Mammary epithelial cell (primary cell): Measurements from ENCODE around the gene CPHXL2.

Experiments used
- EZH2 ChIP-seq: IDR thresholded peaks from 2 replicates; pipeline ENCODE4 v1.6.1; 2012; ENCODE audit warnings: low read length, inconsistent platforms, borderline replicate concordance
- TF ChIP-seq, protein P1 (sequence below), 2 donors: IDR thresholded peaks in 1 of 2; conservative IDR thresholded peaks in 1 of 2; 2 replicates each; pipeline ENCODE4 v1.5.1; 2011 to 2012; ENCODE audit warnings: inconsistent platforms in 2 of 2, low read length in 2 of 2, mild to moderate bottlenecking in 2 of 2, control low read depth in 1 of 2, low read depth in 1 of 2; ENCODE audit not compliant: insufficient read depth in 1 of 2; ENCODE audit errors: extremely low read depth in 1 of 2

GRCh38 chr16:75679366-75679765 is 2.6 kb upstream of the CPHXL2 start:
- TF ChIP-seq, protein P1, sequence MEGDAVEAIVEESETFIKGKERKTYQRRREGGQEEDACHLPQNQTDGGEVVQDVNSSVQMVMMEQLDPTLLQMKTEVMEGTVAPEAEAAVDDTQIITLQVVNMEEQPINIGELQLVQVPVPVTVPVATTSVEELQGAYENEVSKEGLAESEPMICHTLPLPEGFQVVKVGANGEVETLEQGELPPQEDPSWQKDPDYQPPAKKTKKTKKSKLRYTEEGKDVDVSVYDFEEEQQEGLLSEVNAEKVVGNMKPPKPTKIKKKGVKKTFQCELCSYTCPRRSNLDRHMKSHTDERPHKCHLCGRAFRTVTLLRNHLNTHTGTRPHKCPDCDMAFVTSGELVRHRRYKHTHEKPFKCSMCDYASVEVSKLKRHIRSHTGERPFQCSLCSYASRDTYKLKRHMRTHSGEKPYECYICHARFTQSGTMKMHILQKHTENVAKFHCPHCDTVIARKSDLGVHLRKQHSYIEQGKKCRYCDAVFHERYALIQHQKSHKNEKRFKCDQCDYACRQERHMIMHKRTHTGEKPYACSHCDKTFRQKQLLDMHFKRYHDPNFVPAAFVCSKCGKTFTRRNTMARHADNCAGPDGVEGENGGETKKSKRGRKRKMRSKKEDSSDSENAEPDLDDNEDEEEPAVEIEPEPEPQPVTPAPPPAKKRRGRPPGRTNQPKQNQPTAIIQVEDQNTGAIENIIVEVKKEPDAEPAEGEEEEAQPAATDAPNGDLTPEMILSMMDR (conservative IDR thresholded peaks at IDR 0.05 in 1 of 2, IDR thresholded peaks at IDR 0.05 in 1 of 2; ENCODE audit: extremely low read depth in 1 of 2, insufficient read depth in 1 of 2, low read depth in 1 of 2, low read length in 2 of 2): no peak
- TF ChIP-seq EZH2: no peak
